ENCODE data around the gene UBAC1. TPM values are rescaled to one million over a fixed set of nuclear protein-coding genes. Genes with fewer than 3 reads are reported as not detected.

UBAC1 gene
- total RNA-seq, 1 donor from 2014 or later, result 39.8 TPM

DNA sequence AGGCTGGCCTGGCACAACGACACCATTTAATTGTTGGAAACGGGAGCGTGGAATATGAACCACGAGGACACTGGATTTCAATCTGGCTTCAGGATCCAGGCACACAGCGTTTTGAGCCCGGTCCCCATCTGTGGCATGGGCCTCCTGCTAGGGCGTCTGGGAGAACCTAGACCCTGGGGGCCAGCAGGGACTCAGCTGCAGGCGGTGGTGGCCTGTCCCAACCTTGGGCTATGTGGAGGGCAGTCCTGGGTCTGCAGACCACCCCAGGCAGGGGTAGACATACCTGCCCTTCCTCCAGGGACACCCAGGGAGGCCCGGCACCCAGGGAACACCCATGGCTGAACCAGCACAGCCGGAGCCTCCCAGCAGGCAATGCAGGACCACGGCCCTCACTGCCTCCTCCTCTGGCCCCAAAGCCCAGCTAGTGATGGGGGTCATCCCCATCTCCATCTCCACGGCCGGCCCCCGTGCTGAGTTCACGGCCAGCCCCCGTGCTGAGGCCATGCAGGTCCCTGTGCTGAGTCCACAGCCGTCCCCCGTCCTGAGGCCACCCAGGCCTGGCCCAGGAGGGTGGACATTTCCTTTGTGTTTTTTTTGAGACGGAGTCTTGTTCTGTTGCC is 18.5 kb upstream of the UBAC1 start:
- intact Hi-C loops (cut with micrococcal nuclease), result loop anchor here (10.0 kb wide), 1 partner anchor 1815 kb away; the partner anchor contains the start of gene RNU6ATAC

GRCh38 chr9:135978642-135979546 is 17.7 kb upstream of the UBAC1 start:
- intact Hi-C loops (cut with micrococcal nuclease), result loop anchor here (10.0 kb wide), 1 partner anchor 1814 kb away; the partner anchor contains the start of gene RNU6ATAC

DNA sequence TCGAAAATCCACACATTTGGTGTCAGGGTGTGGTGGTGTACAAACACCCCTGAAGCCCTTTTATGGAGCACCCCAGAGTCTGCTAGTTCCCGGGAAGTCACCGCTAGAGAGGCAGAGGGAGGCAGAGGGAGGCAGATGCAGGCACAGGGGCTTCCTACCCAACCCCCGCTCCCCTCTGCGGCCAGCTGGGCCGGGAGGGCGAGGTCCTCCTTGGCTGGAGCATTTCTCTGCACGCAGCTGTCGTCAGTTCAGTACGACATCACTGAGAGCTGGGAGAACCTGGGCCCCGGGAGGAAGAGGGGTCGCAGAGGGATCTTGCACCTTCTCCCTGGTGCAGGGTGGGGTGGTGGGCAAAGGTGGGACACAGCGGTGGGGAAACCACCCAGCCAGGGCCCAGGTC is 15.8 kb upstream of the UBAC1 start:
- intact Hi-C loops (cut with micrococcal nuclease), result loop anchor here (10.0 kb wide), 1 partner anchor 1812 kb away; the partner anchor contains the start of gene RNU6ATAC

GRCh38 chr9:135976531-135976930 is 15.4 kb upstream of the UBAC1 start:
- intact Hi-C loops (cut with micrococcal nuclease), result loop anchor here (10.0 kb wide), 1 partner anchor 1812 kb away; the partner anchor contains the start of gene RNU6ATAC

- intact Hi-C loops (cut with micrococcal nuclease), result loop anchor here (10.0 kb wide), 1 partner anchor 1811 kb away; the partner anchor contains the start of gene RNU6ATAC
Measured at GRCh38 chr9:135975834-135976233, 14.7 kb upstream of the UBAC1 start.

DNA sequence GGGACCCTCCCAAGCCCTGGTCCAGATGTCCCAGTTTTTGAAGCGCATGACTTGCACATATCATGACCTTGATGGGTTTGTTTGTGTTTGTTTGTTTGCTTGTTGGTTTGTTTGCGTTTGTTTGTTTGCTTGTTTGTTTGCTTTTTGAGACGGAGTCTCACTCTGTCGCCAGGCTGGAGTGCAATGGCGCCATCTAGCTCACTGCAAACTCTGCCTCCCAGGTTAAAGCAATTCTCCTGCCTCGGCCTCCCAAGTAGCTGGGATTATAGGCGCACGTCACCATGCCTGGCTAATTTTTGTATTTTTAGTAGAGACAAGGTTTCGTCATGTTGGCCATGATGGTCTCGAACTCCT is 13.0 kb upstream of the UBAC1 start:
- intact Hi-C loops (cut with micrococcal nuclease), result loop anchor here (10.0 kb wide), 1 partner anchor 1809 kb away; the partner anchor contains the start of gene RNU6ATAC

- intact Hi-C loops (cut with micrococcal nuclease), result loop anchor here (10.0 kb wide), 1 partner anchor 1809 kb away; the partner anchor contains the start of gene RNU6ATAC
Measured at GRCh38 chr9:135973277-135974219, 12.4 kb upstream of the UBAC1 start.

GRCh38 chr9:135971892-135972291 is 10.7 kb upstream of the UBAC1 start:
- intact Hi-C loops (cut with micrococcal nuclease), result loop anchor here (10.0 kb wide), 1 partner anchor 1807 kb away; the partner anchor contains the start of gene RNU6ATAC

- intact Hi-C loops (cut with micrococcal nuclease), result loop anchor here (10.0 kb wide), 1 partner anchor 1806 kb away; the partner anchor contains the start of gene RNU6ATAC
Measured at GRCh38 chr9:135971111-135971766, 10.1 kb upstream of the UBAC1 start.

GRCh38 chr9:135970128-135970815 is 9.1 kb upstream of the UBAC1 start:
- intact Hi-C loops (cut with micrococcal nuclease), result loop anchor here (10.0 kb wide), 1 partner anchor 1805 kb away; the partner anchor contains the start of gene RNU6ATAC

DNA sequence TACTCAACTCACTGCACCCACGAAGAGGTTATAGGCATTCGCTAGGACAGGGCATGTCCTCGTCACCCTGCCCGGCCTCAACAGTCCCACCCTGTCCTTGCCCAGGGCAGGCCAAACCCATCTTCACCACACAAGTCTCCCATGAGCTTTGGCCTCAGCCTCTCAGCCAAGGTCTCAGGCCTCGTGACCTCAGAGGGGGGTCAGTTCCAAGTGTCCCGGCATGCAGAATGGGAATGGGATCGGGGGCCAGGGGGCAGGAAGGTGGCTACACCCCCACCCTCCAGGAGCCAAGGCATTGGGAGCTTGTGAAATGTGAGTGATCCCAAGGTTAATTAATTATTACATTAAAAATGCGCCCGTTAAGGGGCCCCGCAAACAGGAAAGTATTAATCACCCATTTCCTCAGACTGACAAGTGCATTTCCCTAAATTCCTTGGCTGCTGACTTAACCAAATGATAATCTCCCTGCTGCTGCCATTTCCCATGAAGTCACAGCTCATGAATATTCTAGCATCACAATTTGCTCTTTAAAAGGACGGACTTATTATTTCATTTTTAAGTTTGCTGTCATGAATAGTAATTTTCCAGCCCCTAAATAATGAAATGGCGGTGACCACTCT is 8.0 kb upstream of the UBAC1 start:
- intact Hi-C loops (cut with micrococcal nuclease), result no loop called here

DNA sequence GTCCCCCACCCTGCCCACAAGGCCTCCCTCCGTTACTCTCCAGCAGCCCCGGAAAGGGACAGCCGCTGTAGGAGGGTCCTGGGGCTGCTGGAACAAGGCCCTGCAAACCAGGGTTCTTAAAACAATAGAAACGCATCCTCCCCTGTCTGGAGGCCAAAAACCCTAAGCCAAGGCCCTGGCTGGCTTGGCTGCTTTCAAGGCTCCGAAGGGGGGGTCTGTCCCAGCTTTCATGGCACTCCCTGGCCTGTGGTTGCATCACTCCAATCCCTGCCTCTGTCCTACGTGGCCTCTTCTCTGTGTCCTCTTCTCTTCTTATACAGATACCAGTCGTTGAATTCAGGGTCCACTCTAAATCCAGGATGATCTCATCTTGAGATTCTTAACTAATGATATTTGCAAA is 7.4 kb upstream of the UBAC1 start:
- intact Hi-C loops (cut with micrococcal nuclease), result no loop called here

DNA sequence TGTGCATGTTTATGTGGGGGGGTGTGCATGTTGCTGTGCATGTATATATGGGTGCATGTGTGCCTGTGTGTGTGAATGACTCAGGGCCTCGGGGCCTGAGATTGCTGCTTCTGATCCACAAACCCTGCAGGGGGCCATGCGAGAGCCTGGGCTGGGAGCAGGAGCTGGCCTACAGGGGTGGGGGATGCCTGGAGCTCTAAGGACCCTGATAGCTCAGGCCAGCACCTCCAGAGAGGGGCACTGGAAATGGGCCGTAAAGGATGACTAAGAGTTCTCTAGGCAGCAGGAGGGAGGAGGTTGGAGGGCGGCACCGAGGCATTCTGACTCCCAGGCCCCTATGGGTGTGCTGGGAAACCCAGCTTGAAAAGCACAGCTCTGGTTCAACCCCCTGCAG is 6.9 kb upstream of the UBAC1 start:
- intact Hi-C loops (cut with micrococcal nuclease), result no loop called here

GRCh38 chr9:135966916-135967260 is 5.7 kb upstream of the UBAC1 start:
- intact Hi-C loops (cut with micrococcal nuclease), result loop anchor here (1.0 kb wide), 1 partner anchor 156 kb away; no protein-coding TSS in a partner anchor

DNA sequence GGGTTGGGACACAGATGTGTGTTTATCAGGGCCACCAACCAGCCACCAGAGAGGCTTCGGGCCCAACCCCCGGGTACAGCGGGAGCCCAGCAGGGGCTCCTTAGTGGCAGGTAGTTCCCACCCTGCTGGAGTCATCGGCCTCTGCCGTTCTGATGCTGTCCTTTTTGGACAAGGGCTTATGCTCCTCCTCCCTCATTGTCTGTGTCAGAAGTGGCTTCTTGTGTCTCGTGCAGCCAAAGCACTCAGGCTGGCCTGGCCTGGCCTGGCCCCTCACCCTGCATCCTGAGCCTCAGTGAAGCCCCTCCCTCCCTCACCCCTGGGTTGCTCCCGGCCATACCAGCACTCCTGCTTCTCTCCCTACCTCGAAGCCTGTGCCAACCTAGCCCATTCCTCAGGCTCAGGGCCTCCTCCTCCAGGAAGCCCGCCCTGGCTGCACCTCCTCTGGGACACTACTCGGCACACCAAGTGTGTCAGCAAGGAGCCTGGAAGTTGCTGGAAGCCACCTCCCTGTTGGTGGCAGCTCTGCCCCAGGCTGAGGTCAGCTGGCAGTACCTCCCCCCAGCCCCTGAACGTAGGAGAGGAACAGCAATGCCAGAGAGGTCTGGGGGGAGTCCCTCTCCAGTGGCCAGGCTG is 4.1 kb upstream of the UBAC1 start:
- intact Hi-C loops (cut with micrococcal nuclease), result no loop called here

GRCh38 chr9:135963938-135964337 is 2.8 kb upstream of the UBAC1 start:
- intact Hi-C loops (cut with micrococcal nuclease), result no loop called here

DNA sequence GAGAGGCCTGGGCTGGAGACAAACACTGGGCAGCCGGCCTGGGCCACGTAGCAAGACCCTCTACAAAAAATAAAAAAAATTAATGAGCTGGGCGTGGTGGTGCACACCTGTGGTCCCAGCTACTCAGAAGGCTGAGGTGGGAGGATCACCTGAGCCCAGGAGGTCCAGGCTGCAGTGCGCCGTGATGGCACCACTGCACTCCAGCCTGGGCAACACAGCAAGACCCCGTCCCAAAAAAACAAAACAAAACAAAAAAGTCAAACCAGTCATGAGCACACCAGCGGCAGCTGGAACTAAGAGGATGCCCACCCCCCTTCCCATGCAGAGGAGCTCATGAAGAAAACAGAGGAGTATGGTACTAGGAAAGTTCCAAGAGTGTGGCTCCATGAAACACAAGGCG is 2.2 kb upstream of the UBAC1 start:
- intact Hi-C loops (cut with micrococcal nuclease), result no loop called here

DNA sequence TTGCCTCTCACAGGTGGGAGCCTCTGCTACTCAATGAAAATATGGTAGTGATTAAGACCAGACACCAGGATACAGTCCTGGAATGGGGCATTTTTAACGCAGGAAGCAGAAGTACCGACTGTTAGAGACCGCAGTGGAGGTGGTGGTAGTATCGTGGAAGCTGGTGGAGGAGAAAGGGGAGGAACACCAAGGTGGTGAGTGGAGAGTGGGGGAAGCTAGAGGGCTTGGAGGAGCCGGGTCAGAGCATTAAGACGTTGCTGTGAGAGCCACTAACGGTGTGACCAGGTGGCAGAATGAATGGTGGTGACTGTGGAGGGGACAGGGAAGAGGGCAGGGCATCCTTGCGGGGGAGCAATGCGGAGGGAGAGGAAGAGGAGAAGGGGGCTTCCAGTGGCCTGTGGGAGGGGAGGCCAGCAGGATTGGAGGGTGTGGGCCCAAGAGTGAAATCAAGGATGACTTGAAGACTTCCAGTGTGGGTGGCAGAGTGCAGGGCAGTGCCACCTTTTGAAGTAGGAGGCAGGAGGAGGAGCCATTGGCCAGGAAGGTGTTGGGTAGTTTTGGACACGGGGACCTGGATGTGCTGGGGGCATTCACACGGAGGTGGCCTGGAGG is 1.6 kb upstream of the UBAC1 start:
- intact Hi-C loops (cut with micrococcal nuclease), result no loop called here
